B cell (primary cell): Measurements from ENCODE around the gene ICA1. TPM values are rescaled to one million over a fixed set of nuclear protein-coding genes. Genes with fewer than 3 reads are reported as not detected.

Experiments
- ATAC-seq: fragments of 200-7000 bp; cut with Tn5 transposase; one replicate; pipeline ENCODE4 v1.10.0; 2021; ENCODE audit warnings: low read depth, mild to moderate bottlenecking, moderate number of reproducible peaks, moderate library complexity
- CTCF ChIA-PET: fragments of 350-600 bp; sonication (Branson Sonifier 250); formaldehyde crosslinking; loops from one replicate; lab custom pipeline; 2021; ENCODE audit warnings: antibody characterized with exemption, inconsistent platforms; lab: Charles Lee
- POLR2A ChIA-PET: fragments of 350-600 bp; sonication (Branson Sonifier 250); formaldehyde crosslinking; loops from one replicate; lab custom pipeline; 2021; ENCODE audit warnings: antibody characterized with exemption; lab: Charles Lee
- DNase-seq: peaks from one replicate; pipeline ENCODE4 v3.0.0; 2013
- H2AFZ ChIP-seq: 2 replicates; pipeline ENCODE4 v1.6.1; 2012; ENCODE audit warnings: mild to moderate bottlenecking, low read depth, low read length; ENCODE audit not compliant: insufficient read depth, poor library complexity, severe bottlenecking
- H3K27ac ChIP-seq, 2 donors: 1 replicate in 1 of 2; 2 replicates in 1 of 2; pipeline ENCODE4 v1.5.1; 2012 to 2013; ENCODE audit warnings: low read length in 2 of 2, mild to moderate bottlenecking in 2 of 2, moderate library complexity in 1 of 2
- H3K27me3 ChIP-seq, 4 experiments: fragments of 200-600 bp in 1 of 4; sonication (generic) in 1 of 4; replicated peaks in 1 of 4; 1 replicate in 2 of 4; 2 replicates in 2 of 4; pipeline versions ENCODE4 v1.6.1 to v1.7.0; 2013 to 2016; ENCODE audit warnings: low read length in 3 of 4, mild to moderate bottlenecking in 2 of 4, mixed read lengths in 1 of 4, moderate library complexity in 1 of 4; ENCODE audit not compliant: insufficient read depth in 4 of 4, control insufficient read depth in 3 of 4; ENCODE audit errors: control extremely low read depth in 1 of 4
- H3K36me3 ChIP-seq, 2 experiments: replicated peaks in 1 of 2; 1 replicate in 1 of 2; 2 replicates in 1 of 2; pipeline versions ENCODE4 v1.6.1 to v1.7.1; 2013; ENCODE audit warnings: low read length in 1 of 2; ENCODE audit not compliant: insufficient read depth in 2 of 2, control insufficient read depth in 1 of 2; ENCODE audit errors: control extremely low read depth in 1 of 2, extremely low read depth in 1 of 2
- H3K4me1 ChIP-seq, 2 donors: fragments of 200-600 bp in 1 of 2; sonication (generic) in 1 of 2; 1 replicate in 1 of 2; 2 replicates in 1 of 2; pipeline versions ENCODE4 v1.5.1 to v1.6.1; 2013 to 2017; ENCODE audit warnings: low read length in 2 of 2; ENCODE audit not compliant: control insufficient read depth in 2 of 2, insufficient read depth in 2 of 2
- H3K4me2 ChIP-seq: replicated peaks from 2 replicates; pipeline ENCODE3; 2012; ENCODE audit warnings: mild to moderate bottlenecking, low read depth, low read length; ENCODE audit not compliant: poor library complexity, severe bottlenecking
- H3K4me3 ChIP-seq, 5 experiments: fragments of 200-600 bp in 1 of 5; sonication (generic) in 1 of 5; 1 replicate in 3 of 5; 2 replicates in 2 of 5; pipeline versions ENCODE4 v1.5.1 to v1.7.0; 2011 to 2016; ENCODE audit warnings: low read length in 4 of 5, mild to moderate bottlenecking in 4 of 5, low read depth in 2 of 5, control low read depth in 1 of 5, moderate library complexity in 1 of 5; ENCODE audit not compliant: insufficient read depth in 1 of 5; ENCODE audit errors: control extremely low read depth in 1 of 5, extremely low read depth in 1 of 5
- H3K79me2 ChIP-seq: fragments of 200-600 bp; sonication (generic); one replicate; pipeline ENCODE4 v1.6.0; 2016; ENCODE audit warnings: low read length; ENCODE audit not compliant: control insufficient read depth, insufficient read depth
- H3K9ac ChIP-seq: fragments of 200-600 bp; sonication (generic); 2 replicates; pipeline ENCODE4 v1.6.1; 2017; ENCODE audit warnings: mild to moderate bottlenecking, low read length, moderate library complexity
- H3K9me3 ChIP-seq, 3 donors: one replicate each; pipeline versions ENCODE4 v1.6.1 to v1.7.1; 2013; ENCODE audit warnings: low read length in 2 of 3; ENCODE audit not compliant: control insufficient read depth in 2 of 3, insufficient read depth in 1 of 3; ENCODE audit errors: control extremely low read depth in 1 of 3
- H4K20me1 ChIP-seq: 2 replicates; pipeline ENCODE4 v1.6.0; 2012; ENCODE audit warnings: mild to moderate bottlenecking, low read length; ENCODE audit not compliant: insufficient read depth, control insufficient read depth, poor library complexity, severe bottlenecking
- H3K27ac Mint-ChIP-seq: one replicate; pipeline ENCODE4 v1.8.0; 2021; ENCODE audit warnings: mixed read lengths
- H3K27me3 Mint-ChIP-seq: one replicate; pipeline ENCODE4 v1.8.0; 2021; ENCODE audit warnings: mixed read lengths
- H3K4me1 Mint-ChIP-seq: one replicate; pipeline ENCODE4 v1.8.0; 2021; ENCODE audit warnings: mixed read lengths
- H3K4me3 Mint-ChIP-seq: one replicate; pipeline ENCODE4 v1.8.0; 2021; ENCODE audit warnings: mixed read lengths
- H3K9me3 Mint-ChIP-seq: one replicate; pipeline ENCODE4 v1.8.0; 2022; ENCODE audit warnings: mixed read lengths; ENCODE audit not compliant: insufficient read depth
- EZH2 ChIP-seq: IDR thresholded peaks from 2 replicates; pipeline ENCODE4 v1.6.1; 2012; ENCODE audit warnings: borderline replicate concordance, low read depth, mild to moderate bottlenecking, moderate library complexity, low read length; ENCODE audit not compliant: insufficient read depth, poor library complexity, severe bottlenecking
- whole genome bisulfite sequencing: methylation state at CpG from one replicate; pipeline ENCODE4 v1.1.5; 2013; ENCODE audit warnings: missing lambda C conversion rate; ENCODE audit not compliant: insufficient coverage; 5-methylcytosine and 5-hydroxymethylcytosine counted together
- intact Hi-C: fragments of 100-400 bp; cut with micrococcal nuclease; formaldehyde crosslinking; loops from one replicate; pipeline ENCODE4 v1.10.0; 2022
- polyA plus RNA-seq: library from polyadenylated mRNA; depleted of rRNA; stranded (reverse); fragments of >200 nt; gene quantifications from 2 replicates; pipeline ENCODE4 v1.2.3, GENCODE V29; 2012
- total RNA-seq, 2 donors: library from RNA; stranded (reverse); fragments of 120-200 nt in 1 of 2; gene quantifications; 1 replicate in 1 of 2; 2 replicates in 1 of 2; pipeline versions ENCODE4 v1.2.3 to v1.2.4, GENCODE V29; 2013 to 2022
- TF ChIP-seq, protein P1 (sequence below): fragments of 200-600 bp; IDR thresholded peaks from one replicate; pipeline ENCODE4 v1.8.0; 2022; ENCODE audit warnings: antibody characterized with exemption, mild to moderate bottlenecking

The ICA1 gene
- total and polyA plus RNA-seq, 2 donors (not counting 1 experiment from before 2014, with no cell fraction given) = 0.03 TPM; not detected in 1

DNA sequence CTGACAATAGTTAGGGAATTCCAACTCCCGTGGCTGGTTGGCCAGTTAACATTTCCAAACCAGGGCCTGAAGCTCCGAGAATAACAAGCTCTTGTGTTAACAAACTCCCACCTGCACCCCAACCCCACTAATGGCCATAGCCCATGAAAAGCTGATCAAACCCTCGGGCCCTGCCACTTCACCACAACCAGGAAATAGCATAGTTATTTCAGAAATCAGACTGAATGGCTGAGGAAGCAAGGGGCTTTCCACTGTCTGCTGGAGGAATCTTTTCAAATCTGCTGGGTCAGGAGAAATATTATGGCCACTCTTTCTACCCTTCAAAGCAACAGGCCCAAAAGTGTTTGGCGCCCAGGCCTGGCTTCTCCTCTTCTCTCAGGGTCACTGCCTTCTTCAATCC is 147.8 kb downstream of the ICA1 start:
- peak; percentile 21 for ATAC-seq
- ChIA-PET CTCF (no interaction called here), POLR2A (no interaction called here)
- Mint-ChIP-seq H3K4me3 (peak overlapping the region; percentile 73), H3K27ac (peak overlapping the region; percentile 89), H3K27me3 (no peaks in the 10 kb centered on the region), H3K9me3 (peaks cover 5% of the 10 kb centered on the region), H3K4me1 (peaks cover 51% of the 10 kb centered on the region)
- Histone ChIP-seq H2AFZ (peak overlapping the region; percentile 24), H3K9ac (peak overlapping the region; percentile 15), H4K20me1 (no peaks in the 10 kb centered on the region), H3K4me3 (peak overlapping the region in 1 of 5 experiments; percentile 6), H3K4me2 (peak overlapping the region; percentile 46), H3K79me2 (no peaks in the 10 kb centered on the region), H3K4me1 (peaks cover 35 to 39% of the 10 kb centered on the region in 2 donors), H3K9me3 (peaks cover 0 to 13% (median 8%) of the 10 kb centered on the region in 3 donors), H3K36me3 (no peaks in the 10 kb centered on the region), H3K27me3 (no peaks in the 10 kb centered on the region), H3K27ac (peak overlapping the region; percentile 67 to 81)
- TF ChIP-seq EZH2 = no peak
- TF ChIP-seq, protein P1, sequence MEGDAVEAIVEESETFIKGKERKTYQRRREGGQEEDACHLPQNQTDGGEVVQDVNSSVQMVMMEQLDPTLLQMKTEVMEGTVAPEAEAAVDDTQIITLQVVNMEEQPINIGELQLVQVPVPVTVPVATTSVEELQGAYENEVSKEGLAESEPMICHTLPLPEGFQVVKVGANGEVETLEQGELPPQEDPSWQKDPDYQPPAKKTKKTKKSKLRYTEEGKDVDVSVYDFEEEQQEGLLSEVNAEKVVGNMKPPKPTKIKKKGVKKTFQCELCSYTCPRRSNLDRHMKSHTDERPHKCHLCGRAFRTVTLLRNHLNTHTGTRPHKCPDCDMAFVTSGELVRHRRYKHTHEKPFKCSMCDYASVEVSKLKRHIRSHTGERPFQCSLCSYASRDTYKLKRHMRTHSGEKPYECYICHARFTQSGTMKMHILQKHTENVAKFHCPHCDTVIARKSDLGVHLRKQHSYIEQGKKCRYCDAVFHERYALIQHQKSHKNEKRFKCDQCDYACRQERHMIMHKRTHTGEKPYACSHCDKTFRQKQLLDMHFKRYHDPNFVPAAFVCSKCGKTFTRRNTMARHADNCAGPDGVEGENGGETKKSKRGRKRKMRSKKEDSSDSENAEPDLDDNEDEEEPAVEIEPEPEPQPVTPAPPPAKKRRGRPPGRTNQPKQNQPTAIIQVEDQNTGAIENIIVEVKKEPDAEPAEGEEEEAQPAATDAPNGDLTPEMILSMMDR = no peak
- DNase-seq = peak; percentile 56
- intact Hi-C loops = no loop called here
- whole genome bisulfite sequencing = 40% methylated on average over 2 of the region's 4 CpGs

DNA sequence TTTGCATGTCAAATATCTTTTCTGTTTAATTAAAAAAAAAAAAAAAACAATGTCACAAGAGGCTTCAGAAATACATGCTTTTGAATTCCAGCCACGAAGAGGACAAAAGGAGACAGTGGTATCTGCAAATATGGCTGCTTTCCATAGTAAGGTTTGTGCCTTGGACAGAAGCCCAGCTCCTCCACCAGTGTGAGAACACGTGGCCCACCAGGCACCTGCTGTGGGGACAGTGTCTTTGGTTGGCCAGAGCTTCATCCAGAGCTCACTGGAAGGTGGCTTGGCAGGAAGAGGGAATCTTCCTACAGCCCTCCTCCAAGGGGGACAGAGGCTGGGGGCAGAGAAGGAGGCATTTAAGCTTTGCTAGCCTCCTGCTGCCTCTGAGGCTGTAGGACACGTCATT is 148.8 kb downstream of the ICA1 start:
- peaks cover 5% of the 10 kb centered on the region for H3K9me3 Mint-ChIP-seq
- Histone ChIP-seq H3K27me3 (no peaks in the 10 kb centered on the region), H3K4me2 (no peak overlapping the region), H3K9ac (no peak overlapping the region), H3K4me1 (peaks cover 35 to 39% of the 10 kb centered on the region in 2 donors), H3K36me3 (no peaks in the 10 kb centered on the region), H3K9me3 (peaks cover 0 to 13% (median 8%) of the 10 kb centered on the region in 3 donors), H4K20me1 (no peaks in the 10 kb centered on the region), H3K4me3 (no peak overlapping the region), H3K79me2 (no peaks in the 10 kb centered on the region), H3K27ac (no peak overlapping the region), H2AFZ (no peak overlapping the region)
- 96% methylated on average over 3 of the region's 3 CpGs for WGBS
- H3K27ac Mint-ChIP-seq = no peak overlapping the region
- DNase-seq (no peak), ATAC-seq (no peak)
- no peaks in the 10 kb centered on the region for H3K27me3 Mint-ChIP-seq
- TF ChIP-seq EZH2 = no peak
- TF ChIP-seq, protein P1 = no peak
- intact Hi-C loops = no loop called here
- CTCF ChIA-PET = no interaction called here
- POLR2A ChIA-PET = no interaction called here
- peaks cover 51% of the 10 kb centered on the region for H3K4me1 Mint-ChIP-seq
- peak overlapping the region; percentile 24 for H3K4me3 Mint-ChIP-seq
